HEK293 (cell line): ENCODE measurements around the gene CAND1.

ENCODE experiments used
- CTCF ChIA-PET: fragments of 350-600 bp; formaldehyde crosslinking; extraction: SDS; loops from one replicate; lab custom pipeline; 2021; ENCODE audit warnings: antibody characterized with exemption; lab: Yijun Ruan, JAX
- POLR2A ChIA-PET: fragments of 300-600 bp; formaldehyde crosslinking; extraction: SDS; loops from one replicate; lab custom pipeline; 2020; ENCODE audit warnings: antibody characterized with exemption, inconsistent platforms; lab: Yijun Ruan, JAX
- H3K27ac ChIP-seq: fragments of 200-500 bp; sonication (Bioruptor generic); 2 replicates; pipeline ENCODE4 v1.5.1; 2014; ENCODE audit warnings: low read depth, low read length, control low read depth, inconsistent platforms; ENCODE audit errors: extremely low read depth
- H3K36me3 ChIP-seq, 2 experiments: fragments of 200-500 bp in 1 of 2; sonication (Bioruptor generic) in 1 of 2; 1 replicate in 1 of 2; 2 replicates in 1 of 2; pipeline ENCODE4 v1.5.1; 2014 to 2017; ENCODE audit warnings: inconsistent platforms in 2 of 2, low read length in 2 of 2; ENCODE audit not compliant: control insufficient read depth in 2 of 2, insufficient read depth in 1 of 2
- H3K4me1 ChIP-seq: fragments of 200-500 bp; sonication (Bioruptor generic); 2 replicates; pipeline ENCODE4 v1.5.1; 2014; ENCODE audit warnings: mild to moderate bottlenecking, low read length, inconsistent platforms; ENCODE audit not compliant: control insufficient read depth, insufficient read depth
- H3K4me3 ChIP-seq: 2 replicates; pipeline ENCODE4 v1.5.1; 2011; ENCODE audit warnings: low read depth, mild to moderate bottlenecking, control low read depth, low read length, moderate library complexity
- H3K9me3 ChIP-seq: fragments of 200-500 bp; sonication (Bioruptor generic); 2 replicates; pipeline ENCODE4 v1.5.1; 2014; ENCODE audit warnings: low read depth, low read length, inconsistent platforms; ENCODE audit not compliant: control insufficient read depth, insufficient read depth
- KLF7 ChIP-seq: fragments of 450-650 bp; formaldehyde crosslinking; IDR thresholded peaks from 2 replicates; pipeline ENCODE4 v1.5.1; 2016; ENCODE audit warnings: missing biosample characterization, missing genetic modification characterization, borderline replicate concordance
- KLF8 ChIP-seq: fragments of 450-650 bp; formaldehyde crosslinking; IDR thresholded peaks from 2 replicates; pipeline ENCODE4 v1.5.1; 2016; ENCODE audit warnings: missing biosample characterization, missing genetic modification characterization
- MEIS1 ChIP-seq: sonication (generic); formaldehyde crosslinking; IDR thresholded peaks from 2 replicates; pipeline ENCODE4 v1.8.1; 2022; ENCODE audit warnings: missing genetic modification reagents, mild to moderate bottlenecking, borderline replicate concordance
- PBX3 ChIP-seq: sonication (generic); formaldehyde crosslinking; IDR thresholded peaks from 2 replicates; pipeline ENCODE4 v1.8.1; 2022; ENCODE audit warnings: mild to moderate bottlenecking, moderate library complexity, missing genetic modification reagents
- SP3 ChIP-seq: fragments of 450-650 bp; formaldehyde crosslinking; IDR thresholded peaks from 2 replicates; pipeline ENCODE4 v1.5.1; 2016; ENCODE audit warnings: missing biosample characterization, missing genetic modification characterization
- TRIM28 ChIP-seq: IDR thresholded peaks from 2 replicates; pipeline ENCODE4 v1.6.1; 2011; ENCODE audit warnings: low read length, control low read depth, borderline replicate concordance
- ZBTB6 ChIP-seq: fragments of 450-650 bp; formaldehyde crosslinking; IDR thresholded peaks from 2 replicates; pipeline ENCODE4 v1.5.1; 2017; ENCODE audit warnings: missing biosample characterization, missing genetic modification characterization
- ZFP37 ChIP-seq: fragments of 450-650 bp; formaldehyde crosslinking; IDR thresholded peaks from 2 replicates; pipeline ENCODE4 v1.5.1; 2016; ENCODE audit warnings: missing biosample characterization, missing genetic modification characterization
- ZNF112 ChIP-seq: fragments of 450-650 bp; formaldehyde crosslinking; IDR thresholded peaks from 2 replicates; pipeline ENCODE4 v1.5.0; 2017; ENCODE audit warnings: missing biosample characterization, missing genetic modification characterization
- ZNF133 ChIP-seq: fragments of 450-650 bp; formaldehyde crosslinking; IDR thresholded peaks from 2 replicates; pipeline ENCODE4 v1.5.1; 2016; ENCODE audit warnings: missing biosample characterization, missing genetic modification characterization
- ZNF394 ChIP-seq: fragments of 450-650 bp; formaldehyde crosslinking; IDR thresholded peaks from 2 replicates; pipeline ENCODE4 v1.5.1; 2016; ENCODE audit warnings: missing biosample characterization, missing genetic modification characterization, mild to moderate bottlenecking, moderate library complexity, borderline replicate concordance
- ZNF449 ChIP-seq: fragments of 450-650 bp; formaldehyde crosslinking; IDR thresholded peaks from 2 replicates; pipeline ENCODE4 v1.5.1; 2017; ENCODE audit warnings: missing biosample characterization, mild to moderate bottlenecking, missing genetic modification characterization, moderate library complexity
- ZNF510 ChIP-seq: fragments of 450-650 bp; formaldehyde crosslinking; IDR thresholded peaks from 2 replicates; pipeline ENCODE4 v1.5.1; 2018; ENCODE audit warnings: mild to moderate bottlenecking, missing genetic modification characterization, missing biosample characterization; ENCODE audit not compliant: insufficient replicate concordance
- ZNF585B ChIP-seq: fragments of 450-650 bp; formaldehyde crosslinking; IDR thresholded peaks from 2 replicates; pipeline ENCODE4 v1.5.1; 2016; ENCODE audit warnings: missing biosample characterization, missing genetic modification characterization
- ZNF654 ChIP-seq: fragments of 450-650 bp; formaldehyde crosslinking; IDR thresholded peaks from 2 replicates; pipeline ENCODE4 v1.5.1; 2016; ENCODE audit warnings: low read depth, missing biosample characterization, missing genetic modification characterization
- ZNF658 ChIP-seq: fragments of 450-650 bp; formaldehyde crosslinking; IDR thresholded peaks from 2 replicates; pipeline ENCODE4; 2016; ENCODE audit warnings: missing biosample characterization, missing genetic modification characterization
- ZNF768 ChIP-seq: fragments of 450-650 bp; formaldehyde crosslinking; IDR thresholded peaks from 2 replicates; pipeline ENCODE4 v1.5.1; 2018; ENCODE audit warnings: missing biosample characterization, mild to moderate bottlenecking, missing genetic modification characterization
- ZNF830 ChIP-seq: fragments of 450-650 bp; IDR thresholded peaks from 2 replicates; pipeline ENCODE4 v1.5.0; 2018; ENCODE audit warnings: missing biosample characterization, missing genetic modification characterization, low read depth, mild to moderate bottlenecking, moderate library complexity
- ZSCAN30 ChIP-seq: fragments of 450-650 bp; IDR thresholded peaks from 2 replicates; pipeline ENCODE4 v1.5.1; 2018; ENCODE audit warnings: missing biosample characterization, mild to moderate bottlenecking, missing genetic modification characterization, moderate library complexity
- TF ChIP-seq, protein P1 (sequence below): fragments of 450-650 bp; formaldehyde crosslinking; IDR thresholded peaks from 2 replicates; pipeline ENCODE4 v1.5.1; 2016; ENCODE audit warnings: missing biosample characterization, missing genetic modification characterization, borderline replicate concordance
- TF ChIP-seq, protein P2 (sequence below): fragments of 450-650 bp; formaldehyde crosslinking; IDR thresholded peaks from 2 replicates; pipeline ENCODE4 v1.5.1; 2017; ENCODE audit warnings: missing biosample characterization, missing genetic modification characterization

Gene CAND1

GRCh38 chr12:67352682-67353081 is 83.5 kb downstream of the CAND1 start:
- peaks cover 5% of the 10 kb centered on the region for H3K4me1 ChIP-seq
- no peak for TF ChIP-seq ZNF768 (tag by site-specific recombination)
- no peak for TF ChIP-seq MEIS1 (CRISPR knock-in tag)
- no peak for TF ChIP-seq TRIM28
- TF ChIP-seq ZNF658 (tag by site-specific recombination), result no peak
- no peak for TF ChIP-seq ZNF394 (tag by site-specific recombination)
- no peak overlapping the region for H3K4me3 ChIP-seq
- CTCF ChIA-PET, result interaction anchor here (0.6 kb wide), 1 partner anchor 635 kb away, joined by 5 read pairs; no protein-coding TSS in a partner anchor
- no peaks in the 10 kb centered on the region for H3K9me3 ChIP-seq
- no peak overlapping the region for H3K27ac ChIP-seq
- H3K36me3 ChIP-seq, result no peaks in the 10 kb centered on the region
- POLR2A ChIA-PET, result no interaction called here

- H3K4me1 ChIP-seq, result peaks cover 7% of the 10 kb centered on the region
- TF ChIP-seq ZBTB6 (tag by site-specific recombination) (no peak), MEIS1 (CRISPR knock-in tag) (no peak), ZNF112 (no peak), ZNF830 (tag by site-specific recombination) (no peak), ZSCAN30 (no peak), SP3 (tag by site-specific recombination) (no peak), ZNF585B (tag by site-specific recombination) (no peak), ZNF510 (no peak), ZNF449 (no peak), ZFP37 (tag by site-specific recombination) (no peak), PBX3 (CRISPR knock-in tag) (no peak), ZNF133 (no peak), KLF7 (tag by site-specific recombination) (no peak), ZNF654 (tag by site-specific recombination) (no peak), KLF8 (tag by site-specific recombination) (no peak)
- TF ChIP-seq, protein P1, sequence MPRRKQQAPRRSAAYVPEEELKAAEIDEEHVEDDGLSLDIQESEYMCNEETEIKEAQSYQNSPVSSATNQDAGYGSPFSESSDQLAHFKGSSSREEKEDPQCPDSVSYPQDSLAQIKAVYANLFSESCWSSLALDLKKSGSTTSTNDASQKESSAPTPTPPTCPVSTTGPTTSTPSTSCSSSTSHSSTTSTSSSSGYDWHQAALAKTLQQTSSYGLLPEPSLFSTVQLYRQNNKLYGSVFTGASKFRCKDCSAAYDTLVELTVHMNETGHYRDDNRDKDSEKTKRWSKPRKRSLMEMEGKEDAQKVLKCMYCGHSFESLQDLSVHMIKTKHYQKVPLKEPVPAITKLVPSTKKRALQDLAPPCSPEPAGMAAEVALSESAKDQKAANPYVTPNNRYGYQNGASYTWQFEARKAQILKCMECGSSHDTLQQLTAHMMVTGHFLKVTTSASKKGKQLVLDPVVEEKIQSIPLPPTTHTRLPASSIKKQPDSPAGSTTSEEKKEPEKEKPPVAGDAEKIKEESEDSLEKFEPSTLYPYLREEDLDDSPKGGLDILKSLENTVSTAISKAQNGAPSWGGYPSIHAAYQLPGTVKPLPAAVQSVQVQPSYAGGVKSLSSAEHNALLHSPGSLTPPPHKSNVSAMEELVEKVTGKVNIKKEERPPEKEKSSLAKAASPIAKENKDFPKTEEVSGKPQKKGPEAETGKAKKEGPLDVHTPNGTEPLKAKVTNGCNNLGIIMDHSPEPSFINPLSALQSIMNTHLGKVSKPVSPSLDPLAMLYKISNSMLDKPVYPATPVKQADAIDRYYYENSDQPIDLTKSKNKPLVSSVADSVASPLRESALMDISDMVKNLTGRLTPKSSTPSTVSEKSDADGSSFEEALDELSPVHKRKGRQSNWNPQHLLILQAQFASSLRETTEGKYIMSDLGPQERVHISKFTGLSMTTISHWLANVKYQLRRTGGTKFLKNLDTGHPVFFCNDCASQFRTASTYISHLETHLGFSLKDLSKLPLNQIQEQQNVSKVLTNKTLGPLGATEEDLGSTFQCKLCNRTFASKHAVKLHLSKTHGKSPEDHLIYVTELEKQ, result no peak
- TF ChIP-seq, protein P2, sequence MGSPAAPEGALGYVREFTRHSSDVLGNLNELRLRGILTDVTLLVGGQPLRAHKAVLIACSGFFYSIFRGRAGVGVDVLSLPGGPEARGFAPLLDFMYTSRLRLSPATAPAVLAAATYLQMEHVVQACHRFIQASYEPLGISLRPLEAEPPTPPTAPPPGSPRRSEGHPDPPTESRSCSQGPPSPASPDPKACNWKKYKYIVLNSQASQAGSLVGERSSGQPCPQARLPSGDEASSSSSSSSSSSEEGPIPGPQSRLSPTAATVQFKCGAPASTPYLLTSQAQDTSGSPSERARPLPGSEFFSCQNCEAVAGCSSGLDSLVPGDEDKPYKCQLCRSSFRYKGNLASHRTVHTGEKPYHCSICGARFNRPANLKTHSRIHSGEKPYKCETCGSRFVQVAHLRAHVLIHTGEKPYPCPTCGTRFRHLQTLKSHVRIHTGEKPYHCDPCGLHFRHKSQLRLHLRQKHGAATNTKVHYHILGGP (tag by site-specific recombination), result no peak
- POLR2A ChIA-PET, result no interaction called here
- no peak overlapping the region for H3K27ac ChIP-seq
- H3K9me3 ChIP-seq, result no peaks in the 10 kb centered on the region
- no peaks in the 10 kb centered on the region for H3K36me3 ChIP-seq
- CTCF ChIA-PET, result interaction anchor here (0.6 to 2.8 kb wide), 6 partner anchors 8 to 589 kb away, joined by 3 to 22 read pairs (median 4); no protein-coding TSS in a partner anchor
- no peak overlapping the region for H3K4me3 ChIP-seq
These were observed 85.2 kb downstream of the CAND1 start for GRCh38 chr12:67354322-67354721.
